ENCODE results near the gene FAM13A.

- TF ChIP-seq CTCF (IDR thresholded peaks at IDR 0.05 in 8 of 11, conservative IDR thresholded peaks at IDR 0.05 in 3 of 11) (no peak), POLR2A (IDR thresholded peaks at IDR 0.05) (no peak), POLR2AphosphoS5 (IDR thresholded peaks at IDR 0.05) (no peak)
Observed at GRCh38 chr4:89072921-89073320, 15.9 kb upstream of the FAM13A start.
